HG02588 (cell line): ENCODE data around the gene CHST1.

Experiments used
- ATAC-seq: cut with Tn5 transposase; IDR thresholded peaks from one replicate; pipeline ENCODE4 v1.9.1; 2021; ENCODE audit warnings: mild to moderate bottlenecking, moderate library complexity; ENCODE audit not compliant: unreplicated experiment

Gene CHST1

GRCh38 chr11:45661439-45662055 lies 3.9 kb downstream of the CHST1 start:
- no peak for ATAC-seq

- ATAC-seq: no peak
These were observed 4.5 kb downstream of the CHST1 start for GRCh38 chr11:45660729-45661438.

- ATAC-seq: no peak
These were observed 5.6 kb downstream of the CHST1 start for GRCh38 chr11:45659818-45660160.

- no peak for ATAC-seq
These were observed 6.2 kb downstream of the CHST1 start for GRCh38 chr11:45659031-45659817.

- ATAC-seq: peak; percentile 46
These were observed 7.0 kb downstream of the CHST1 start for GRCh38 chr11:45658292-45658991.

- no peak for ATAC-seq
These were observed 7.7 kb downstream of the CHST1 start for GRCh38 chr11:45657496-45658260.

- no peak for ATAC-seq
These were observed 9.6 kb downstream of the CHST1 start for GRCh38 chr11:45655831-45656230.

GRCh38 chr11:45655347-45655756 lies 10.1 kb downstream of the CHST1 start:
- no peak for ATAC-seq

- ATAC-seq: no peak
These were observed 10.5 kb downstream of the CHST1 start for GRCh38 chr11:45655012-45655283.

GRCh38 chr11:45654231-45655011 lies 11.0 kb downstream of the CHST1 start:
- no peak for ATAC-seq

GRCh38 chr11:45653277-45653676 lies 12.1 kb downstream of the CHST1 start:
- ATAC-seq: no peak

GRCh38 chr11:45652781-45653180 lies 12.6 kb downstream of the CHST1 start:
- no peak for ATAC-seq

- ATAC-seq: no peak
These were observed 13.3 kb downstream of the CHST1 start for GRCh38 chr11:45651841-45652749.

GRCh38 chr11:45651156-45651555 lies 14.3 kb downstream of the CHST1 start:
- no peak for ATAC-seq

- ATAC-seq: no peak
These were observed 15.0 kb downstream of the CHST1 start for GRCh38 chr11:45650166-45651095.

GRCh38 chr11:45649544-45650165 lies 15.8 kb downstream of the CHST1 start:
- ATAC-seq: no peak

- ATAC-seq: no peak
These were observed 16.5 kb downstream of the CHST1 start for GRCh38 chr11:45648931-45649330.

GRCh38 chr11:45647786-45648185 lies 17.6 kb downstream of the CHST1 start:
- no peak for ATAC-seq
